OCI-M2 (cell line): ENCODE results near the gene DHDH.
"Not testable (repeated sequence)": the region's sequence is repeated elsewhere in the genome, so short reads cannot be mapped to it uniquely, and the experiment has no call there.

Experiments
- DNase-seq: peaks from one replicate; lab custom pipeline; 2025; ENCODE audit not compliant: unreplicated experiment; lab: John Stamatoyannopoulos, UW

DHDH gene

GRCh38 chr19:48933382-48933932 lies at the start of gene DHDH:
Gene DHDH (plus strand): TSS chr19:48933699. CDS start chr19:48933722, 23 bp downstream.
- no peak for DNase-seq

- no peak for DNase-seq
These were observed 49.8 kb upstream of the DHDH start for GRCh38 chr19:48883726-48884125.

DNA sequence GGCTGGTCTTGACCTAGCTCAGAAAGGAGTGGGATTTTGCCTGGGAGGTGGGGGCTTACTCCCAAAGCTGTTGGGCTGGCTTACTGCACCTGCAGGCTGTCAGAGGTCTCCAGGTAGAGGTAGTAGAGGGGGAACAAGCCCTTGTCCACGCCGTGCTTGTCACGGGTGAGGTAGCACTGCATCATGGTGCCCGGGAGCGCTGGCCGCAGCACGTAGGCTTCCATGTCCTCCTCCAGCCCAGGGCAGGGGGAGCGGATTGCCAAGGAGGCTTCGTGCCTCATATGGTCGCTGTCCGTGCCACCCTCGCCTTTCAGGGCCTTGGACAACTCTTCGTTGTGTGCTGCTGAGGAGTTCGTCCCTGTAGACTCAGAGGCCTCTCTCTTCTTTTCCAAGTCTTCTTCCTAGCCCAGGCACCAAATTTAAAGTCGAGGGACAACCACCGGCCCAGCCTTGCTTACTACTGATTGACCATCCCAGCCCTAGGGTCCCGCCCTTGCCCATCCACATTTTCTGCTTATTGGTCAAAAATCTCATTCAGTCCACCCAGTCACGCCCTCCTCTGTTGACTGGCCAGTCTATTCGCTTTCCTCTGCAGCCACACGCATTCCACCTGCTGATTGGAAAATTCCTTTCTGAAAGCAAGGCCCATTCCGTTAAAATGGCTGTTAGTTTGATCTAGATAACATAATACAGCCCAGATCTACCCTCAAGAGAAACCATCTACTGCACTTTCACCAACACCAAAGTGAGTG lies 45.5 kb upstream of the DHDH start:
- no peak for DNase-seq

DNA sequence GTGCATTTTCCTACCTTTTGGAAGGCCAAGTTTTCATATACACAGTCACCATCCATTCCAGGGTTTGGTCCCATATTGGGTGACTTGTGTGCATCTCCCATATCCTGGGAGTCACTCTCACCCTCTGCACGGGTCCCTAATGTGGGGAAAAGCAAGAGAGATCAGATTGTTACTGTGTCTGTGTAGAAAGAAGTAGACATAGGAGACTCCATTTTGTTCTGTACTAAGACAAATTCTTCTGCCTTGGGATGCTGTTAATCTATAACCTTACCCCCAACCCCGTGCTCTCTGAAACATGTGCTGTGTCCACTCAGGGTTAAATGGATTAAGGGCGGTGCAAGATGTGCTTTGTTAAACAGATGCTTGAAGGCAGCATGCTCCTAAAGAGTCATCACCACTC lies 44.0 kb upstream of the DHDH start:
- DNase-seq = not testable (repeated sequence)

GRCh38 chr19:48890551-48890950 lies 42.9 kb upstream of the DHDH start:
- DNase-seq = no peak

GRCh38 chr19:48895226-48895625 lies 38.3 kb upstream of the DHDH start:
- DNase-seq = no peak

- no peak for DNase-seq
These were observed 37.2 kb upstream of the DHDH start for GRCh38 chr19:48896191-48896720.

DNA sequence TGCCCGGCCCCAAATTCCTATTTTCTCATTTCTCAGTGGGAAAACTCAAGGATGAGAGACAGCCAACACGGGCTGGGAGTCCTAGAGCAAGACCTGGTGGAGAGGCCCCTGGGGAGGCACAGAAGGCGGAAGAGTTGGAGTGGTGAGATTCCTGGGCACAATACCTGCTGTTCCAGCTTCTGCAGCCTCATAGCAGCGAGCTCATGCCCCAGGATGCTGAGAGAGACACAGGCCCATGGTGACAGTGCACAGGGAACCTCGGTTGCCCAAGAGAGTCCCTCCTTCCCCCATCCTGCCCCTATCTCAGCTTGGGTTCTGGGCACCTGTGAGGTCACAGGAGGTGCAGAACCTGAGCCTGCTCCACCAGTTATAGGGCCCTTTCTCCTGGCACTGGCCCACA lies 36.3 kb upstream of the DHDH start:
- DNase-seq = no peak

DNA sequence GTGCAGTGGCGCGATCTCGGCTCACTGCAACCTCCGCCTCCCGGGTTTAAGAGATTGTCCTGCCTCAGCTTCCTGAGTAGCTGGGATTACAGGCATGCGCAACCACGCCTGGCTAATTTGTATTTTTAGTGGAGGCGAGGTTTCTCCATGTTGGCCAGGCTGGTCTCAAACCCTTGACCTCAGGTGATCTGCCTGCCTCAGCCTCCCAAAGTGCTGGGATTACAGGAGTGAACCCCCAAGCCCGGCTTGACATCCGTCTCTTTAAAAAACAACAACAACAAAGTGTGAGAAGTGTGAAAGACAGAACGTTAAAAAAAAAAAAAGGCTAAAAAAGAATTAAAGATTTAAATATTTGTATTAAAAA lies 34.1 kb upstream of the DHDH start:
- DNase-seq = not testable (repeated sequence)

- DNase-seq = peak; percentile 97
These were observed 33.6 kb upstream of the DHDH start, which contains the start of gene NUCB1 for GRCh38 chr19:48899781-48900476. Gene NUCB1 (plus strand): TSS chr19:48900312. CDS start chr19:48900797, 485 bp downstream.

GRCh38 chr19:48900477-48901406 lies 32.8 kb upstream of the DHDH start:
- DNase-seq = no peak

DNA sequence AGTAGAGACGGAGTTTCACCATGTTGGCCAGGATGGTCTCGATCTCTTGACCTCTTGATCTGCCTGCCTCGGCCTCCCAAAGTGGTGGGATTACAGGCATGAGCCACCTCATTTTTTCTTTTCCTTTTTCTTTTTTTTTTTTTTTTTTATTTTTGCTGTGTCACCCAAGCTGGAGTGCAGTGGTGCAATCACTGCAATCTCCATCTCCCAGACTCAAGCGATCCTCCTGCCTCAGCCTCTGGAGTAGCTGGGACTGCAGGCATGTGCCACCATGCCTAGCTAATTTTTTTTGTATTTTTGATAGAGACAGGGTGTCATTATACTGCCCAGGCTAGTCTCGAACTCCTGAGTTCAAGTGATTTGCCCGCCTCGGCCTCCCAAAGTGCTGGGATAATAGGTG lies 31.2 kb upstream of the DHDH start:
- not testable (repeated sequence) for DNase-seq

- DNase-seq = not testable (repeated sequence)
These were observed 29.7 kb upstream of the DHDH start for GRCh38 chr19:48903788-48904187.

DNA sequence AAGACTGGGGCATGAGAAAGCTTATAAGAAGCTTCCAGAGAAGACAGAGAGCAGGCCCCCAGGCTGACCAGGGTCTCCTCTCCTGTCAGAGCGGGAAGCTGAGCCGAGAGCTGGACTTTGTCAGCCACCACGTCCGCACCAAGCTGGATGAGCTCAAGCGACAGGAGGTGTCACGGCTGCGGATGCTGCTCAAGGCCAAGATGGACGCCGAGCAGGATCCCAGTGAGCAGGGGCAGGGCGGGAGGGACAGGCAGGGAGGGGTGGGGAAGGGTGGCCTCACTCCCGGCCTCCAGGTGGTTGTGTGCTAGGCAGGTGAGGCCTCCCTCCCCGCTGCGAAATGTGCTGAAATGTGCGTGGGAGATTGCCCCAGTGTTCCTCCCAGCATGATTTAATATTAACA lies 27.8 kb upstream of the DHDH start:
- DNase-seq = no peak

GRCh38 chr19:48906324-48906723 lies 27.2 kb upstream of the DHDH start:
- DNase-seq = no peak

GRCh38 chr19:48907671-48908070 lies 25.8 kb upstream of the DHDH start:
- no peak for DNase-seq

DNA sequence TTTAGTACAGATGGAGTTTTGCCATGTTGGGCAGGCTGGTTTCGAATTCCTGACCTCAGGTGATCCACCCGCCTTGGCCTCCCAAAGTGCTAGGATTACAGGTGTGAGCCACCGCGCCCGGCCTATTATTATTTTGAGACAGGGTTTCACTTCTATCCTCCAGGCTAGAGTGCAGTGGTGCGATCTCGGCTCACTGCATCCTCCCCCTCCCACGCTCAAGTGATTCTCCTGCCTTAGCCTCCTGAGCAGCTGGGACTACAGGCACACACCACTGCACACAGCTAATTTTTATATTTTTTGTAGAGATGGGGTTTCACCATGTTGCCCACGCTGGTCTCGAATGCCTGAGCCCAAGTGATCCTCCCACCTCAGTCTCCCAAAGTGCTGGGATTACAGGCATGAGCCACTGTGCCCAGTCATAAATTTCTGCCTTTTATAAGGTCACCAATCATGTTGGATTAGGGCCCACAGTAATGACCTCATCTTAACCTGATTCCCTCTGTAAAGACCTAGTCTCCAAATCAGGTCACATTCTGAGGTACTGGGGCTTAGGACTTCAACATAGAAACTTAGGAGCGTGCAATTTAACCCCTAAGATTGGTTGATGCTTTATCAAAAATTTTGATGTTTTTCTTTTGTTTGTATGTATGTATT lies 23.9 kb upstream of the DHDH start:
- DNase-seq = not testable (repeated sequence)

- no peak for DNase-seq
These were observed 22.7 kb upstream of the DHDH start for GRCh38 chr19:48910803-48911202.

DNA sequence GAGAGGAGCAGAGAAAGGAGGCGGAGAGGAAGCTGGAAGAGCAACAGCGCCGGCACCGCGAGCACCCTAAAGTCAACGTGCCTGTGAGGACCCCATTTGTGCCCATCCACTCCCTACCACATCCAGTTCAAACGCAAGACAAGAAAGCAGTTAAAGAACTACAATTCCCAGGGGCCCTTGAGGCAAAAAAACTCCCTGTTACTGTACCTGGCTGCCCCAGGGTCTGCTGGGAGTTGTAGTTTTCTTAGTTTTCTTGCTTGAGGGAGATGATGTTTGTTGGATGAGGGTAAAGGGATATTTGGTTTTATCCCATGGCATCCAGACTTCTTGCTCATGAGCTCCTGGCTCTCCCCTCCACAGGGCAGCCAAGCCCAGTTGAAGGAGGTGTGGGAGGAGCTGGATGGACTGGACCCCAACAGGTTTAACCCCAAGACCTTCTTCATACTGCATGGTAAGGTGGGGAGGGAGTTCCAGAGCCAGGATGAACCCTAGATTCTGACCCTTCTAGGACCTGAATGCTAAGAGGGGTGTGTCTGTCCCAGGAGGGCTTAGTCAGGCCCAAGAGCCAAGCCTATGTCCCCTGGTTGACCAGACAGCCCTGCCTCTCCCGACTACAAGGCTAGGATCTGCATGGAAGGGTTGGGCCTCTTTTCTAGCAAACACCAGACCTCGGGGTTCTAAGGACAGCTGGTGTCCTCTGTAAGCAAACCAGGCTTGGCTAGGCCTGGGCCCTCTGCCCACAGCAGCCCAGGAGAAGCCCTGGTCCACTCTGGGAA lies 20.2 kb upstream of the DHDH start:
- no peak for DNase-seq

DNA sequence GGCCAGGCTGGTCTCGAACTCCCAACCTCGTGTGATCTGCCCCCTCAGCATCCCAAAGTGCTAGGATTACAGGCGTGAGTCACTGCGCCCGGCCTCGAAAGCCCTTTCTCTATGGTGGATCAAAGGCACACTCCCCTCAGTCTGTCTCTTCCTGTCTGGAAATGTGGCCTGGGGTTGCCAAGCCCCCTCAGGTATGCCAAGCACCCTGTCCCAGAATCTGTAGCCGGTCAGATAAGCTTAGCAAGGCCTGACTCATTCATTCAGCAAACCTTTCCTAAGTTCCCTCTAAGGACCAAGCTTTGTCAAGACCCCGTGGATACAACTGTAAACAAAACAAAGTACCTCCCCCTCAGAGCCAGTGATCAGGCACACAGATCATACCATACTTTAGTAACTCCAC lies 19.3 kb upstream of the DHDH start:
- DNase-seq = no peak
